Suprapubic skin (tissue), 4 donors: Measurements from ENCODE around the gene EPHB3.

Experiments
- EP300 ChIP-seq: sonication (generic); formaldehyde crosslinking; IDR thresholded peaks from one replicate; pipeline ENCODE4 v1.6.1; 2017; ENCODE audit warnings: antibody characterized with exemption
- POLR2A ChIP-seq, 2 donors: fragments of 450-650 bp; IDR thresholded peaks; one replicate each; pipeline ENCODE4 v1.6.1; 2017; ENCODE audit warnings: antibody characterized with exemption in 2 of 2, mild to moderate bottlenecking in 2 of 2, moderate library complexity in 2 of 2
- POLR2AphosphoS5 ChIP-seq, 3 donors: sonication (generic); formaldehyde crosslinking; IDR thresholded peaks; one replicate each; pipeline ENCODE4 v1.6.1; 2017; ENCODE audit warnings: antibody characterized with exemption in 3 of 3
- TF ChIP-seq, protein P1 (sequence below), 2 donors: fragments of 200-600 bp in 1 of 2; fragments of 450-650 bp in 1 of 2; sonication (generic) in 1 of 2; IDR thresholded peaks; one replicate each; pipeline ENCODE4 v1.5.1; 2016 to 2019; ENCODE audit warnings: antibody characterized with exemption in 2 of 2, mild to moderate bottlenecking in 1 of 2, moderate library complexity in 1 of 2

DNA sequence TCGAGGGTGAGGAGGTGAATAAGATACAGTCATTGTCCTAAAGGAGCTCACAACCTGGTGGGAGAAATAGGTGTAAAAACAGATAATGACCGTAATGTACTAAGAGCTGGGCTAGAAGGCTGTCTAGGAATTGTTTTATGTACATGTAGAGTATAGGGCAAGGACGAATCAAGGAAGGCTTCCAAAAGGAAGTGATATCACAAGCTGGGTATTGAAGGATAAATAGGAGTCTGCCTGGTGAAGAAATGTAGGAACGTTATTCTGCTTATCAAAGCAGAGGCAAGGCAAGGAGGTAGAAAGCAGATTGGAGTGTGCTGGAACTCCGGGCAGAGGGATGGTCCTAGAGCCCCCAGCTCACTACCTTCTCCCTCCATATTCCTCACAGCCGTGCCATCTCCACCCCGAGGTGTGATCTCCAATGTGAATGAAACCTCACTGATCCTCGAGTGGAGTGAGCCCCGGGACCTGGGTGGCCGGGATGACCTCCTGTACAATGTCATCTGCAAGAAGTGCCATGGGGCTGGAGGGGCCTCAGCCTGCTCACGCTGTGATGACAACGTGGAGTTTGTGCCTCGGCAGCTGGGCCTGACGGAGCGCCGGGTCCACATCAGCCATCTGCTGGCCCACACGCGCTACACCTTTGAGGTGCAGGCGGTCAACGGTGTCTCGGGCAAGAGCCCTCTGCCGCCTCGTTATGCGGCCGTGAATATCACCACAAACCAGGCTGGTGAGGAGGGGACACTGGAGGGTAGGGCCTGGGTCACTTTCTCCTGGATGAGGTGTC is 15.1 kb downstream of the EPHB3 start:
- TF ChIP-seq EP300 = no peak
- TF ChIP-seq, protein P1, sequence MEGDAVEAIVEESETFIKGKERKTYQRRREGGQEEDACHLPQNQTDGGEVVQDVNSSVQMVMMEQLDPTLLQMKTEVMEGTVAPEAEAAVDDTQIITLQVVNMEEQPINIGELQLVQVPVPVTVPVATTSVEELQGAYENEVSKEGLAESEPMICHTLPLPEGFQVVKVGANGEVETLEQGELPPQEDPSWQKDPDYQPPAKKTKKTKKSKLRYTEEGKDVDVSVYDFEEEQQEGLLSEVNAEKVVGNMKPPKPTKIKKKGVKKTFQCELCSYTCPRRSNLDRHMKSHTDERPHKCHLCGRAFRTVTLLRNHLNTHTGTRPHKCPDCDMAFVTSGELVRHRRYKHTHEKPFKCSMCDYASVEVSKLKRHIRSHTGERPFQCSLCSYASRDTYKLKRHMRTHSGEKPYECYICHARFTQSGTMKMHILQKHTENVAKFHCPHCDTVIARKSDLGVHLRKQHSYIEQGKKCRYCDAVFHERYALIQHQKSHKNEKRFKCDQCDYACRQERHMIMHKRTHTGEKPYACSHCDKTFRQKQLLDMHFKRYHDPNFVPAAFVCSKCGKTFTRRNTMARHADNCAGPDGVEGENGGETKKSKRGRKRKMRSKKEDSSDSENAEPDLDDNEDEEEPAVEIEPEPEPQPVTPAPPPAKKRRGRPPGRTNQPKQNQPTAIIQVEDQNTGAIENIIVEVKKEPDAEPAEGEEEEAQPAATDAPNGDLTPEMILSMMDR (IDR thresholded peaks at IDR 0.05) = no peak
- no peak for TF ChIP-seq POLR2A (IDR thresholded peaks at IDR 0.05)
- no peak for TF ChIP-seq POLR2AphosphoS5 (IDR thresholded peaks at IDR 0.05)
